ENCODE results near the gene RAP2C.

GRCh38 chrX:132169554-132169953, 49.7 kb downstream of the RAP2C start:
- TF ChIP-seq, protein P1, sequence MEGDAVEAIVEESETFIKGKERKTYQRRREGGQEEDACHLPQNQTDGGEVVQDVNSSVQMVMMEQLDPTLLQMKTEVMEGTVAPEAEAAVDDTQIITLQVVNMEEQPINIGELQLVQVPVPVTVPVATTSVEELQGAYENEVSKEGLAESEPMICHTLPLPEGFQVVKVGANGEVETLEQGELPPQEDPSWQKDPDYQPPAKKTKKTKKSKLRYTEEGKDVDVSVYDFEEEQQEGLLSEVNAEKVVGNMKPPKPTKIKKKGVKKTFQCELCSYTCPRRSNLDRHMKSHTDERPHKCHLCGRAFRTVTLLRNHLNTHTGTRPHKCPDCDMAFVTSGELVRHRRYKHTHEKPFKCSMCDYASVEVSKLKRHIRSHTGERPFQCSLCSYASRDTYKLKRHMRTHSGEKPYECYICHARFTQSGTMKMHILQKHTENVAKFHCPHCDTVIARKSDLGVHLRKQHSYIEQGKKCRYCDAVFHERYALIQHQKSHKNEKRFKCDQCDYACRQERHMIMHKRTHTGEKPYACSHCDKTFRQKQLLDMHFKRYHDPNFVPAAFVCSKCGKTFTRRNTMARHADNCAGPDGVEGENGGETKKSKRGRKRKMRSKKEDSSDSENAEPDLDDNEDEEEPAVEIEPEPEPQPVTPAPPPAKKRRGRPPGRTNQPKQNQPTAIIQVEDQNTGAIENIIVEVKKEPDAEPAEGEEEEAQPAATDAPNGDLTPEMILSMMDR (IDR thresholded peaks at IDR 0.05; ENCODE audit: low read depth, low read length), result no peak
- TF ChIP-seq POLR2A (IDR thresholded peaks at IDR 0.05; ENCODE audit: extremely low read depth, insufficient read length), result no peak
- TF ChIP-seq, protein P2, sequence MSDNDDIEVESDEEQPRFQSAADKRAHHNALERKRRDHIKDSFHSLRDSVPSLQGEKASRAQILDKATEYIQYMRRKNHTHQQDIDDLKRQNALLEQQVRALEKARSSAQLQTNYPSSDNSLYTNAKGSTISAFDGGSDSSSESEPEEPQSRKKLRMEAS (IDR thresholded peaks at IDR 0.05; ENCODE audit: low read depth, low read length), result no peak
